B cell (primary cell): ENCODE data around the gene TMEM238. TPM values are rescaled to one million over a fixed set of nuclear protein-coding genes. Genes with fewer than 3 reads are reported as not detected.
A peak's percentile ranks its signal among the peaks of the same experiment; 100 is the strongest.

Experiments
- ATAC-seq: fragments of 200-7000 bp; cut with Tn5 transposase; one replicate; pipeline ENCODE4 v1.10.0; 2021; ENCODE audit warnings: low read depth, mild to moderate bottlenecking, moderate number of reproducible peaks, moderate library complexity
- CTCF ChIA-PET: fragments of 350-600 bp; sonication (Branson Sonifier 250); formaldehyde crosslinking; loops from one replicate; lab custom pipeline; 2021; ENCODE audit warnings: antibody characterized with exemption, inconsistent platforms; lab: Charles Lee
- POLR2A ChIA-PET: fragments of 350-600 bp; sonication (Branson Sonifier 250); formaldehyde crosslinking; loops from one replicate; lab custom pipeline; 2021; ENCODE audit warnings: antibody characterized with exemption; lab: Charles Lee
- DNase-seq: peaks from one replicate; pipeline ENCODE4 v3.0.0; 2013
- H2AFZ ChIP-seq: 2 replicates; pipeline ENCODE4 v1.6.1; 2012; ENCODE audit warnings: mild to moderate bottlenecking, low read depth, low read length; ENCODE audit not compliant: insufficient read depth, poor library complexity, severe bottlenecking
- H3K27ac ChIP-seq, 2 donors: 1 replicate in 1 of 2; 2 replicates in 1 of 2; pipeline ENCODE4 v1.5.1; 2012 to 2013; ENCODE audit warnings: low read length in 2 of 2, mild to moderate bottlenecking in 2 of 2, moderate library complexity in 1 of 2
- H3K27me3 ChIP-seq, 4 experiments: fragments of 200-600 bp in 1 of 4; sonication (generic) in 1 of 4; replicated peaks in 1 of 4; 1 replicate in 2 of 4; 2 replicates in 2 of 4; pipeline versions ENCODE4 v1.6.1 to v1.7.0; 2013 to 2016; ENCODE audit warnings: low read length in 3 of 4, mild to moderate bottlenecking in 2 of 4, mixed read lengths in 1 of 4, moderate library complexity in 1 of 4; ENCODE audit not compliant: insufficient read depth in 4 of 4, control insufficient read depth in 3 of 4; ENCODE audit errors: control extremely low read depth in 1 of 4
- H3K36me3 ChIP-seq, 2 experiments: replicated peaks in 1 of 2; 1 replicate in 1 of 2; 2 replicates in 1 of 2; pipeline versions ENCODE4 v1.6.1 to v1.7.1; 2013; ENCODE audit warnings: low read length in 1 of 2; ENCODE audit not compliant: insufficient read depth in 2 of 2, control insufficient read depth in 1 of 2; ENCODE audit errors: control extremely low read depth in 1 of 2, extremely low read depth in 1 of 2
- H3K4me1 ChIP-seq, 2 donors: fragments of 200-600 bp in 1 of 2; sonication (generic) in 1 of 2; 1 replicate in 1 of 2; 2 replicates in 1 of 2; pipeline versions ENCODE4 v1.5.1 to v1.6.1; 2013 to 2017; ENCODE audit warnings: low read length in 2 of 2; ENCODE audit not compliant: control insufficient read depth in 2 of 2, insufficient read depth in 2 of 2
- H3K4me2 ChIP-seq: replicated peaks from 2 replicates; pipeline ENCODE3; 2012; ENCODE audit warnings: mild to moderate bottlenecking, low read depth, low read length; ENCODE audit not compliant: poor library complexity, severe bottlenecking
- H3K4me3 ChIP-seq, 5 experiments: fragments of 200-600 bp in 1 of 5; sonication (generic) in 1 of 5; 1 replicate in 3 of 5; 2 replicates in 2 of 5; pipeline versions ENCODE4 v1.5.1 to v1.7.0; 2011 to 2016; ENCODE audit warnings: low read length in 4 of 5, mild to moderate bottlenecking in 4 of 5, low read depth in 2 of 5, control low read depth in 1 of 5, moderate library complexity in 1 of 5; ENCODE audit not compliant: insufficient read depth in 1 of 5; ENCODE audit errors: control extremely low read depth in 1 of 5, extremely low read depth in 1 of 5
- H3K79me2 ChIP-seq: fragments of 200-600 bp; sonication (generic); one replicate; pipeline ENCODE4 v1.6.0; 2016; ENCODE audit warnings: low read length; ENCODE audit not compliant: control insufficient read depth, insufficient read depth
- H3K9ac ChIP-seq: fragments of 200-600 bp; sonication (generic); 2 replicates; pipeline ENCODE4 v1.6.1; 2017; ENCODE audit warnings: mild to moderate bottlenecking, low read length, moderate library complexity
- H3K9me3 ChIP-seq, 3 donors: one replicate each; pipeline versions ENCODE4 v1.6.1 to v1.7.1; 2013; ENCODE audit warnings: low read length in 2 of 3; ENCODE audit not compliant: control insufficient read depth in 2 of 3, insufficient read depth in 1 of 3; ENCODE audit errors: control extremely low read depth in 1 of 3
- H4K20me1 ChIP-seq: 2 replicates; pipeline ENCODE4 v1.6.0; 2012; ENCODE audit warnings: mild to moderate bottlenecking, low read length; ENCODE audit not compliant: insufficient read depth, control insufficient read depth, poor library complexity, severe bottlenecking
- H3K27ac Mint-ChIP-seq: one replicate; pipeline ENCODE4 v1.8.0; 2021; ENCODE audit warnings: mixed read lengths
- H3K27me3 Mint-ChIP-seq: one replicate; pipeline ENCODE4 v1.8.0; 2021; ENCODE audit warnings: mixed read lengths
- H3K4me1 Mint-ChIP-seq: one replicate; pipeline ENCODE4 v1.8.0; 2021; ENCODE audit warnings: mixed read lengths
- H3K4me3 Mint-ChIP-seq: one replicate; pipeline ENCODE4 v1.8.0; 2021; ENCODE audit warnings: mixed read lengths
- H3K9me3 Mint-ChIP-seq: one replicate; pipeline ENCODE4 v1.8.0; 2022; ENCODE audit warnings: mixed read lengths; ENCODE audit not compliant: insufficient read depth
- EZH2 ChIP-seq: IDR thresholded peaks from 2 replicates; pipeline ENCODE4 v1.6.1; 2012; ENCODE audit warnings: borderline replicate concordance, low read depth, mild to moderate bottlenecking, moderate library complexity, low read length; ENCODE audit not compliant: insufficient read depth, poor library complexity, severe bottlenecking
- WGBS: methylation state at CpG from one replicate; pipeline ENCODE4 v1.1.5; 2013; ENCODE audit warnings: missing lambda C conversion rate; ENCODE audit not compliant: insufficient coverage; 5-methylcytosine and 5-hydroxymethylcytosine counted together
- intact Hi-C: fragments of 100-400 bp; cut with micrococcal nuclease; formaldehyde crosslinking; loops from one replicate; pipeline ENCODE4 v1.10.0; 2022
- polyA plus RNA-seq: library from polyadenylated mRNA; depleted of rRNA; stranded (reverse); fragments of >200 nt; gene quantifications from 2 replicates; pipeline ENCODE4 v1.2.3, GENCODE V29; 2012
- total RNA-seq, 2 donors: library from RNA; stranded (reverse); fragments of 120-200 nt in 1 of 2; gene quantifications; 1 replicate in 1 of 2; 2 replicates in 1 of 2; pipeline versions ENCODE4 v1.2.3 to v1.2.4, GENCODE V29; 2013 to 2022
- TF ChIP-seq, protein P1 (sequence below): fragments of 200-600 bp; IDR thresholded peaks from one replicate; pipeline ENCODE4 v1.8.0; 2022; ENCODE audit warnings: antibody characterized with exemption, mild to moderate bottlenecking

The TMEM238 gene
- total and polyA plus RNA-seq, 2 donors (not counting 1 experiment from before 2014, with no cell fraction given) = 0.76 to 4.7 TPM

DNA sequence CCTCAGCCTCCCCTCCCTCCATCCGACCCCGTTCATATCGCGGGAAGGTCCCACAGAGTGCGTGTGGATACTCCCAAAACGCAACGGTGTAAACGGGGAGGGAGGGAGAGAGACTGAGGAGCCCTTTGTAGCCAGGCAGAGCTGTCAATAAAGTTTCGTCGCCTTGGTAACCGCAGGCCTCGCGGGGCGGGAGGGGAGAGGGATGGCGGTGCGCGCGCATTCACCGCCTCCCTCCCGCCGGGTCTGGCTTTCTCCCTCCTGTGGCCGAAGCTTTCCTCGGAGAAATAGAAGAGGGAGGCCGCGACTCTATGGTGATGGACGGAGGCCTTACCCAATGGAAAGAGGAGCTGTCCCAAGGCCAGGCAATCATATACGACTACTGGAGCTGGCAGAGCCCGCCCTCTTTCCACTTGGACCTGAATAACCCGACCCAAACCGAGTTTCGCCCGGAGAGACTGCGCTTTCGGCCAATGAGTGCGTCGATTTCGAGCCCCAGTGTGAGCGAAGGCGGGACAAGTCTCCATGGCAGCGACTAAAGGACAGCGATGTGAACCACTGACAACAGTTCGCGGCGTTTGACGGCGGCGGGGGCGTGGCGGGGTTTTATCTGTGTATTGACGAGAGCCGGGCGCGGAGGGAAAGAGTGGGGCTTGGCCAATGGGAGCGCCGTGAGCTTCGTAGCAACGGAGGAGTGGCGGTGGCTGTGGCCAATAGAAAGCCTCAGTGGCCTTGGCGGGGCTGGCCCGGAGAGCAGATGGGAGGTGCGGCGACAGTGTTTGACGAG, 44.8 kb downstream of the TMEM238 start, which contains the start of gene KMT5C:
Gene KMT5C, plus strand, starts transcription at position 772 of the 784 bp plus-strand sequence. CDS start 2,061 bp downstream, outside the sequence.
- under 1% methylated on average over 59 of the region's 63 CpGs for WGBS
- Histone ChIP-seq H3K79me2 (peaks cover 17% of the 10 kb centered on the region), H3K27me3 (peaks cover 0 to 23% (median 9%) of the 10 kb centered on the region in 4 experiments), H3K27ac (peak within 1 kb of the TSS; percentile 98), H3K4me2 (peak within 1 kb of the TSS; percentile 99), H4K20me1 (no peaks in the 10 kb centered on the region), H2AFZ (peak within 1 kb of the TSS; percentile 71), H3K4me3 (peak within 1 kb of the TSS; percentile 65 to 91 (median 70)), H3K4me1 (peaks cover 16 to 28% of the 10 kb centered on the region in 2 donors), H3K9ac (peak within 1 kb of the TSS; percentile 98), H3K36me3 (peaks cover 0 to 10% of the 10 kb centered on the region in 2 experiments), H3K9me3 (peaks cover 0 to 7% (median 0%) of the 10 kb centered on the region in 3 donors)
- H3K4me1 Mint-ChIP-seq = peaks cover 20% of the 10 kb centered on the region
- DNase-seq (peak; percentile 100), ATAC-seq (peak; percentile 79)
- intact Hi-C loops = loop anchor here (1.0 to 5.0 kb wide), 10 partner anchors 15 to 1472 kb away; partner anchors contain the start of genes COX6B2, HSPBP1, ISOC2 and MYADM
- no peaks in the 10 kb centered on the region for H3K9me3 Mint-ChIP-seq
- H3K4me3 Mint-ChIP-seq = peak within 1 kb of the TSS; percentile 94
- peaks cover 19% of the 10 kb centered on the region for H3K27me3 Mint-ChIP-seq
- ChIA-PET POLR2A (interaction anchor here (0.6 to 1.8 kb wide), 16 partner anchors 33 to 1180 kb away, joined by 3 to 12 read pairs (median 4); partner anchors contain the start of genes FIZ1, HSPBP1, LENG1 and SYT5), CTCF (interaction anchor here (0.5 to 1.8 kb wide), 15 partner anchors 10 to 1081 kb away, joined by 3 to 12 read pairs (median 5); partner anchors contain the start of genes HSPBP1, PPP6R1, TMEM238 and ZNF865)
- TF ChIP-seq, protein P1, sequence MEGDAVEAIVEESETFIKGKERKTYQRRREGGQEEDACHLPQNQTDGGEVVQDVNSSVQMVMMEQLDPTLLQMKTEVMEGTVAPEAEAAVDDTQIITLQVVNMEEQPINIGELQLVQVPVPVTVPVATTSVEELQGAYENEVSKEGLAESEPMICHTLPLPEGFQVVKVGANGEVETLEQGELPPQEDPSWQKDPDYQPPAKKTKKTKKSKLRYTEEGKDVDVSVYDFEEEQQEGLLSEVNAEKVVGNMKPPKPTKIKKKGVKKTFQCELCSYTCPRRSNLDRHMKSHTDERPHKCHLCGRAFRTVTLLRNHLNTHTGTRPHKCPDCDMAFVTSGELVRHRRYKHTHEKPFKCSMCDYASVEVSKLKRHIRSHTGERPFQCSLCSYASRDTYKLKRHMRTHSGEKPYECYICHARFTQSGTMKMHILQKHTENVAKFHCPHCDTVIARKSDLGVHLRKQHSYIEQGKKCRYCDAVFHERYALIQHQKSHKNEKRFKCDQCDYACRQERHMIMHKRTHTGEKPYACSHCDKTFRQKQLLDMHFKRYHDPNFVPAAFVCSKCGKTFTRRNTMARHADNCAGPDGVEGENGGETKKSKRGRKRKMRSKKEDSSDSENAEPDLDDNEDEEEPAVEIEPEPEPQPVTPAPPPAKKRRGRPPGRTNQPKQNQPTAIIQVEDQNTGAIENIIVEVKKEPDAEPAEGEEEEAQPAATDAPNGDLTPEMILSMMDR = no peak
- TF ChIP-seq EZH2 = no peak
- H3K27ac Mint-ChIP-seq = peak within 1 kb of the TSS; percentile 93
